Astrocyte of the spinal cord (primary cell): ENCODE results near the gene CHML.
A peak's percentile ranks its signal among the peaks of the same experiment; 100 is the strongest.

Experiments used
- DNase-seq: peaks from one replicate; pipeline ENCODE4 v3.0.0; 2011; ENCODE audit warnings: low read depth, low spot score
- H3K4me3 ChIP-seq: 2 replicates; pipeline ENCODE4 v1.5.1; 2011; ENCODE audit warnings: low read depth, mild to moderate bottlenecking, low read length, moderate library complexity
- CTCF ChIP-seq: IDR thresholded peaks from 2 replicates; pipeline ENCODE4 v1.5.1; 2012; ENCODE audit warnings: low read depth, mild to moderate bottlenecking, low read length, inconsistent platforms
- in situ Hi-C: cut with HindIII; loops from 2 replicates; pipeline ENCODE4 v1.10.0; 2017; ENCODE audit warnings: low sequenced_read_pairs

The CHML gene

DNA sequence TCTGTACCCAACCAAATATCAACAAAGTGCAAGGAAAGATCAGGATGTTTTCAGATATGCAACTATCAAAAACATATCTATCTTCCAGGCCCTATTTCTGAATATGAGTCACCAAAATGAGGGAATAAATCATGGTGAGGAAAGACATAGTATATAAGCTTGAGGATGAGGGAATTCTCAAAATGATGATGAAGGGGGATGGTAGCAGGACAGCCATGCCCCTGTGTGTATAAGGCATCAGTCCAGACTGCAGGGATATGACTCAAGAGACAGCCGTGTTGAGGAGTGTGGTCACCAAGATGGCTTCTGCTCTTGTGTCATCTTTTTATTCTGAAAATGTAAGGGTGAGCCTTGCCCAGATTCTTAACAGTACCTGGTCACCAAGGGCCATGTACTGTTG, 7.5 kb upstream of the CHML start:
- TF ChIP-seq CTCF = no peak
- in situ Hi-C loops = no loop called here
- no peak for DNase-seq
- H3K4me3 ChIP-seq = no peak overlapping the region

- no peak for TF ChIP-seq CTCF
- no peak for DNase-seq
- in situ Hi-C loops = no loop called here
- H3K4me3 ChIP-seq = no peak overlapping the region
Measured at GRCh38 chr1:241646201-241646600, 6.0 kb upstream of the CHML start.

- DNase-seq = no peak
- in situ Hi-C loops = no loop called here
- no peak overlapping the region for H3K4me3 ChIP-seq
- TF ChIP-seq CTCF = no peak
Measured at GRCh38 chr1:241645199-241645598, 5.0 kb upstream of the CHML start.

DNA sequence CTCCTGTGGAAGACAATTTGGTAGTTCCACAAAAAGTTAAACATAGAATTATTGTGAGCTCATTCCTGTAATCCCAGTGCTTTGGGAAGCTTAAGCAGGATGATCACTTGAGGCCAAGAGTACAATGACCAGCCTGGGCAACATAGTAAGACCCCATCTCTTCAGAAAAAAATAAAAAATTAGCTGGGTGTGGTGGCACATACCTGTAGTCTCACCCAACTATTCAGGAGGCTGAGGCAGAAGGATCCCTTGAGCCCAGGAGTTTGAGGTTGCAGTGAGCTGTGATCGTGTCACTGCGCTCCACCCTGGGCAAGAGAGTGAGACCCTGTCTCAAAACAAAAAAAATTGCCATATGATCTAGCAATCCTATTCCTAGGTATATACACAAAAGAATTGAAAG, 4.1 kb upstream of the CHML start:
- in situ Hi-C loops = no loop called here

GRCh38 chr1:241642593-241642944, 2.4 kb upstream of the CHML start:
- TF ChIP-seq CTCF = no peak
- in situ Hi-C loops = no loop called here
- no peak for DNase-seq
- H3K4me3 ChIP-seq = no peak overlapping the region

More for the DNA sequence above, 4.1 kb upstream of the CHML start:
- DNase-seq = no peak
- H3K4me3 ChIP-seq = no peak overlapping the region
- no peak for TF ChIP-seq CTCF

DNA sequence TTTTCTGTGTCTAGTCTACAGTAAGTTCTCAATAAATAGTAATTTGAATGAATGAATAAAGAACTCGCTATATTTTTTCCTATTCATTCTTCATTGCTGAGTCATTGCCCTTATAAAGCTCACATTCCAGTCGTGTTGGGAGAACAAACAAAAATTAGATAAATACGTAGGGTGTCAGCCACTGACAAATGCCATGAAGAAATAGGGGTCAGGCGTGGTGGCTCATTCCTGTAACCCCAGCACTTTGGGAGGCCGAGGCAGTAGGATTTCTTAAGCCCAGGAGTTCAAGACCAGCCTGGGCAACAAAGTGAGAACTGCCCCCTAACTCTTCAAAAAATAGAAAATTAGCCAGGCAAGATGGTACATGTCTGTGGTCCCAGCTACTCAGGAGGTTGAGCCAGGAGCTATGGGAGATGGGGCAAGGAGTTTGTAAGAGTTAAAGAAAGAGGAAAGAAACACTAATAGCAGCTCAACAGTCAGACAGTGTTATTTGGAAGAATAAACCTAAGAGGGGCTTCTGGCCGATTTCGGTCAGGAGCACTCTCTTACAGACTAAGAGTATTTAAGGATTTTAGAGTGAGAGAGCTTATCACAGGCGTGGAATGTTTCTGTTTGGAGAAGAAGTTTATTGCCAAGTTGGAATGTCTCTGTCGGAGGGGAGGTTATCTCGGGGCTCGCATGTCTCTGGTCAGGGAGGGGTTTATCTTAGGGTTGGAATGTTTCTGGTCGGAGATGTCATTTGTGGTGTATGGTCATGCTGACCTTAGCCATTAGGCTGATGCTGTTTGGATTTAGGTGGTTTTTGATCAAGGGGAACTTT, 1.8 kb upstream of the CHML start:
- no peak for TF ChIP-seq CTCF
- H3K4me3 ChIP-seq = no peak overlapping the region
- in situ Hi-C loops = no loop called here
- peak; percentile 53 for DNase-seq
